CD14-positive monocyte (primary cell): ENCODE results near the gene CHI3L2. TPM values are rescaled to one million over a fixed set of nuclear protein-coding genes. Genes with fewer than 3 reads are reported as not detected.

Experiments used
- DNase-seq, 3 donors: peaks; one replicate each; pipeline ENCODE4 v3.0.0-alpha.2; 2011 to 2022
- H2AFZ ChIP-seq: 2 replicates; pipeline ENCODE4 v1.6.0; 2012; ENCODE audit warnings: mild to moderate bottlenecking, low read depth, low read length, inconsistent platforms; ENCODE audit not compliant: insufficient read depth, poor library complexity, severe bottlenecking
- H3K27ac ChIP-seq, 2 donors: 1 replicate in 1 of 2; 2 replicates in 1 of 2; pipeline ENCODE4 v1.5.1; 2012 to 2013; ENCODE audit warnings: low read length in 2 of 2, control low read depth in 1 of 2, inconsistent platforms in 1 of 2, low read depth in 1 of 2, mild to moderate bottlenecking in 1 of 2
- H3K27me3 ChIP-seq, 2 donors: one replicate each; pipeline versions ENCODE4 v1.6.0 to v1.6.1; 2011 to 2013; ENCODE audit warnings: low read length in 2 of 2; ENCODE audit not compliant: control insufficient read depth in 2 of 2, insufficient read depth in 2 of 2
- H3K36me3 ChIP-seq, 2 donors: replicated peaks in 1 of 2; 1 replicate in 1 of 2; 2 replicates in 1 of 2; pipeline versions ENCODE4 v1.5.1 to v1.6.1; 2012 to 2013; ENCODE audit warnings: low read length in 2 of 2, control low read depth in 1 of 2, inconsistent platforms in 1 of 2, mild to moderate bottlenecking in 1 of 2; ENCODE audit not compliant: insufficient read depth in 2 of 2, control insufficient read depth in 1 of 2
- H3K4me1 ChIP-seq, 2 donors: 1 replicate in 1 of 2; 2 replicates in 1 of 2; pipeline versions ENCODE4 v1.5.1 to v1.6.1; 2012 to 2013; ENCODE audit warnings: low read length in 2 of 2, control low read depth in 1 of 2, inconsistent platforms in 1 of 2, mild to moderate bottlenecking in 1 of 2, moderate library complexity in 1 of 2; ENCODE audit not compliant: insufficient read depth in 2 of 2, control insufficient read depth in 1 of 2
- H3K4me2 ChIP-seq: replicated peaks from 2 replicates; pipeline ENCODE3; 2012; ENCODE audit warnings: low read length, moderate library complexity, mild to moderate bottlenecking; ENCODE audit not compliant: poor library complexity, severe bottlenecking; ENCODE audit errors: extremely low read depth
- H3K4me3 ChIP-seq, 3 experiments: fragments of 200-600 bp in 1 of 3; sonication (generic) in 1 of 3; replicated peaks in 1 of 3; 1 replicate in 2 of 3; 2 replicates in 1 of 3; pipeline ENCODE4 v1.5.1; 2011 to 2013; ENCODE audit warnings: low read length in 3 of 3, mild to moderate bottlenecking in 3 of 3, control low read depth in 2 of 3, low read depth in 2 of 3, inconsistent platforms in 1 of 3, moderate library complexity in 1 of 3
- H3K79me2 ChIP-seq: 2 replicates; pipeline ENCODE4 v1.6.0; 2012; ENCODE audit warnings: mild to moderate bottlenecking, control low read depth, inconsistent platforms, low read length, moderate library complexity; ENCODE audit not compliant: insufficient read depth
- H3K9ac ChIP-seq: 2 replicates; pipeline ENCODE4 v1.6.0; 2017; ENCODE audit warnings: low read length, mild to moderate bottlenecking; ENCODE audit not compliant: insufficient read depth, poor library complexity, severe bottlenecking
- H3K9me3 ChIP-seq, 2 donors: replicated peaks in 1 of 2; 1 replicate in 1 of 2; 2 replicates in 1 of 2; pipeline versions ENCODE4 v1.5.1 to v1.6.1; 2012 to 2013; ENCODE audit warnings: low read length in 2 of 2, control low read depth in 1 of 2; ENCODE audit not compliant: control insufficient read depth in 1 of 2, insufficient read depth in 1 of 2
- H4K20me1 ChIP-seq: 2 replicates; pipeline ENCODE4 v1.6.0; 2012; ENCODE audit warnings: mild to moderate bottlenecking, low read length, control low read depth, moderate library complexity; ENCODE audit not compliant: insufficient read depth
- H3K27ac Mint-ChIP-seq, 7 donors: one replicate each; pipeline ENCODE4 v1.8.0; 2020; ENCODE audit warnings: mild to moderate bottlenecking in 7 of 7, mixed read lengths in 7 of 7, moderate library complexity in 6 of 7, inconsistent platforms in 2 of 7
- H3K27me3 Mint-ChIP-seq, 3 donors: one replicate each; pipeline ENCODE4 v1.8.0; 2021 to 2022; ENCODE audit warnings: low read depth in 3 of 3, mild to moderate bottlenecking in 3 of 3, mixed read lengths in 3 of 3, moderate library complexity in 3 of 3, inconsistent platforms in 1 of 3
- H3K36me3 Mint-ChIP-seq, 2 donors: one replicate each; pipeline ENCODE4 v1.8.0; 2020; ENCODE audit warnings: mixed read lengths in 2 of 2, inconsistent platforms in 1 of 2, mild to moderate bottlenecking in 1 of 2
- H3K4me1 Mint-ChIP-seq: one replicate; pipeline ENCODE4 v1.8.0; 2020; ENCODE audit warnings: mild to moderate bottlenecking, mixed read lengths
- H3K4me3 Mint-ChIP-seq, 2 donors: one replicate each; pipeline ENCODE4 v1.8.0; 2020; ENCODE audit warnings: mild to moderate bottlenecking in 2 of 2, mixed read lengths in 2 of 2, moderate library complexity in 1 of 2
- H3K9me3 Mint-ChIP-seq, 7 donors: one replicate each; pipeline ENCODE4 v1.8.0; 2020 to 2022; ENCODE audit warnings: mixed read lengths in 7 of 7, mild to moderate bottlenecking in 6 of 7, moderate library complexity in 6 of 7, inconsistent platforms in 2 of 7
- WGBS: methylation state at CpG from one replicate; pipeline ENCODE4 v1.1.5; 2013; ENCODE audit warnings: missing lambda C conversion rate; ENCODE audit not compliant: insufficient coverage; 5-methylcytosine and 5-hydroxymethylcytosine counted together
- intact Hi-C, 2 donors: fragments of 100-400 bp; cut with micrococcal nuclease; formaldehyde crosslinking; loops; one replicate each; pipeline versions ENCODE4 v1.15.0 to v1.15.1; 2023
- polyA plus RNA-seq, 3 donors: library from polyadenylated mRNA; depleted of rRNA in 1 of 3; unstranded in 2 of 3; stranded (reverse) in 1 of 3; fragments of 300-500 nt in 2 of 3; fragments of >200 nt in 1 of 3; fragmentation: Illumina TruSeq in 2 of 3; gene quantifications; 1 replicate in 2 of 3; 2 replicates in 1 of 3; pipeline ENCODE4 v1.2.3, GENCODE V29; 2012 to 2021
- small RNA-seq: library from RNA; depleted of rRNA; stranded (forward); fragments of <200 nt; gene quantifications from one replicate; pipeline ENCODE3, GENCODE V24; 2012; ENCODE audit warnings: low read depth; ENCODE audit not compliant: insufficient read length
- TF ChIP-seq, protein P1 (sequence below): fragments of 200-600 bp; IDR thresholded peaks from one replicate; pipeline ENCODE4 v1.8.0; 2022; ENCODE audit warnings: antibody characterized with exemption, mild to moderate bottlenecking

The CHI3L2 gene
- polyA plus RNA-seq, 3 donors, result 1.2 to 9.9 (median 1.4) TPM

DNA sequence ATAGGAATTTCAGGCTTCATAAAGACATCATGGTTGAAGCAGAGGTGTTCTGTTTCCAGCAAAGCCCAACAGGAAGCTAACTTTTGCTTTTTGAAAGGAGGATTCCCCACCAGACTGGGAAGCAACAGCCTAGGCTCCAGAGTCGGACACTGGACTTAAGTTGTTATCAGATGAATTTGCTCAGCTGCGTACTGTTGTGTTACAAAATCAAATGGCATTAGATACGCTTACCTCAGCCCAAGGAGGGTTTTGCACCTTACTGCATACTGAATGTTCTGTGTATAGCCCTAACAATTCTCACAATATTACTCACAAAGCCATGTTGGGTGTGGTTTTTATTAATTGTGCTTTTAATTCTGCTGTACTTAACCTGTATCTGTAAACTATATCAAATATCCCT is 62.6 kb downstream of the CHI3L2 start:
- Histone ChIP-seq H3K27ac (no peak overlapping the region), H2AFZ (no peak overlapping the region), H3K9me3 (no peaks in the 10 kb centered on the region), H3K4me1 (no peaks in the 10 kb centered on the region), H3K27me3 (peaks cover 0 to 4% of the 10 kb centered on the region in 2 donors), H3K36me3 (no peaks in the 10 kb centered on the region), H3K4me3 (no peak overlapping the region), H3K4me2 (no peak overlapping the region), H4K20me1 (no peaks in the 10 kb centered on the region), H3K9ac (no peak overlapping the region), H3K79me2 (no peaks in the 10 kb centered on the region)
- H3K27me3 Mint-ChIP-seq, result peaks cover 0 to 3% (median 2%) of the 10 kb centered on the region in 3 donors
- H3K36me3 Mint-ChIP-seq, result no peaks in the 10 kb centered on the region
- no peak for DNase-seq
- H3K9me3 Mint-ChIP-seq, result peaks cover 0 to 5% (median 0%) of the 10 kb centered on the region in 7 donors
- H3K4me3 Mint-ChIP-seq, result no peak overlapping the region
- WGBS, result 93% methylated on average over 2 of the region's 3 CpGs
- H3K27ac Mint-ChIP-seq, result no peak overlapping the region
- TF ChIP-seq, protein P1, sequence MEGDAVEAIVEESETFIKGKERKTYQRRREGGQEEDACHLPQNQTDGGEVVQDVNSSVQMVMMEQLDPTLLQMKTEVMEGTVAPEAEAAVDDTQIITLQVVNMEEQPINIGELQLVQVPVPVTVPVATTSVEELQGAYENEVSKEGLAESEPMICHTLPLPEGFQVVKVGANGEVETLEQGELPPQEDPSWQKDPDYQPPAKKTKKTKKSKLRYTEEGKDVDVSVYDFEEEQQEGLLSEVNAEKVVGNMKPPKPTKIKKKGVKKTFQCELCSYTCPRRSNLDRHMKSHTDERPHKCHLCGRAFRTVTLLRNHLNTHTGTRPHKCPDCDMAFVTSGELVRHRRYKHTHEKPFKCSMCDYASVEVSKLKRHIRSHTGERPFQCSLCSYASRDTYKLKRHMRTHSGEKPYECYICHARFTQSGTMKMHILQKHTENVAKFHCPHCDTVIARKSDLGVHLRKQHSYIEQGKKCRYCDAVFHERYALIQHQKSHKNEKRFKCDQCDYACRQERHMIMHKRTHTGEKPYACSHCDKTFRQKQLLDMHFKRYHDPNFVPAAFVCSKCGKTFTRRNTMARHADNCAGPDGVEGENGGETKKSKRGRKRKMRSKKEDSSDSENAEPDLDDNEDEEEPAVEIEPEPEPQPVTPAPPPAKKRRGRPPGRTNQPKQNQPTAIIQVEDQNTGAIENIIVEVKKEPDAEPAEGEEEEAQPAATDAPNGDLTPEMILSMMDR, result no peak
- intact Hi-C loops, result no loop called here
- no peaks in the 10 kb centered on the region for H3K4me1 Mint-ChIP-seq

DNA sequence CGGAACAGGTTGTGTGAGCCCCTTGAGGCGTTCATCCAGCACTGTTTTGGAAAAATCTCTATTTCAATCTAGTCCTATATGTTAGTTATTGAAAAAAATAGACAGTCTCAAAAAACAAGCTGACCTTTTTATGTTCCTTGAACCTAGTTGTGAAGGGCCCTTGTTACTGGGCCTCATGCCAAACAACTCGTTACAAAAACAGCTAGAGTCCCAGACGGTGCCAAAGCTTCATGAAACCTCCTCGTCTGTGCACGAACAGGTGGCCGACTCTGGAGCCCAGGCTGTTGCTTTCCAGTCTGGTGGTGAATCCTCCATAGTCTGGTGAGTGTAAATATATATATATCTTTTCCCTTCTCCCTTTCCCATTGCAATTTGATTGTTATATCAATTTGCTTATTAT is 63.1 kb downstream of the CHI3L2 start, which contains the start of gene CHIA:
Gene CHIA, plus strand, starts transcription at position 222 of the 400 bp plus-strand sequence. CDS start 19,617 bp downstream, outside the sequence.
- Histone ChIP-seq H3K36me3 (no peaks in the 10 kb centered on the region), H3K9me3 (no peaks in the 10 kb centered on the region), H2AFZ (no peak within 1 kb of the TSS), H4K20me1 (no peaks in the 10 kb centered on the region), H3K4me3 (no peak within 1 kb of the TSS), H3K79me2 (no peaks in the 10 kb centered on the region), H3K4me1 (no peaks in the 10 kb centered on the region), H3K9ac (no peak within 1 kb of the TSS), H3K27ac (no peak within 1 kb of the TSS), H3K4me2 (no peak within 1 kb of the TSS), H3K27me3 (peaks cover 0 to 4% of the 10 kb centered on the region in 2 donors)
- intact Hi-C loops, result no loop called here
- Mint-ChIP-seq H3K27me3 (peaks cover 0 to 3% (median 2%) of the 10 kb centered on the region in 3 donors), H3K36me3 (no peaks in the 10 kb centered on the region), H3K27ac (no peak within 1 kb of the TSS), H3K9me3 (peaks cover 0 to 6% (median 0%) of the 10 kb centered on the region in 7 donors), H3K4me3 (no peak within 1 kb of the TSS), H3K4me1 (no peaks in the 10 kb centered on the region)
- TF ChIP-seq, protein P1, result no peak
- 83% methylated on average over 1 of the region's 7 CpGs for WGBS
- no peak for DNase-seq

Small RNA genes within 50 kb of the gene (small RNA-seq; reads per million reads assigned to genes)
- gene AL355816.1, result not detected

Other genes starting within 250 kb of the CHI3L2 start
- 100 to 1,000 TPM in 2 of 3 donors, 10 to 100 TPM in 1; 85.9 to 204 (median 190) TPM for gene DRAM2, start 87.6 kb upstream of the CHI3L2 start, polyA plus RNA-seq
- gene CEPT1, start 87.5 kb upstream of the CHI3L2 start, polyA plus RNA-seq, result 10 to 100 TPM; 20.8 to 44.3 (median 26.9) TPM
- 10 to 100 TPM; 19.1 to 24.0 (median 22.4) TPM for gene DENND2D, start 27.1 kb upstream of the CHI3L2 start, polyA plus RNA-seq
- not detected for gene CHIA, start 63.1 kb downstream of the CHI3L2 start, polyA plus RNA-seq
- gene OVGP1, start 200.0 kb downstream of the CHI3L2 start, polyA plus RNA-seq, result 1 to 10 TPM in 1 of 3 donors, under 1 TPM in 2; 0.17 to 2.7 (median 0.35) TPM
- gene WDR77, start 221.5 kb downstream of the CHI3L2 start, polyA plus RNA-seq, result 10 to 100 TPM; 26.4 to 62.2 (median 28.1) TPM
- 100 to 1,000 TPM; 112 to 597 (median 557) TPM for gene ATP5PB, start 221.8 kb downstream of the CHI3L2 start, polyA plus RNA-seq
- gene C1orf162, start 246.3 kb downstream of the CHI3L2 start, polyA plus RNA-seq, result 100 to 1,000 TPM; 310 to 744 (median 630) TPM